Kasumi-1 (cell line): ENCODE measurements around the gene GOLGA6B.
"Not testable (repeated sequence)": the region's sequence is repeated elsewhere in the genome, so short reads cannot be mapped to it uniquely, and the experiment has no call there.

ENCODE experiments used
- DNase-seq, 2 experiments: peaks; one replicate each; lab custom pipeline; 2025; lab: John Stamatoyannopoulos, UW

The GOLGA6B gene, protein sequence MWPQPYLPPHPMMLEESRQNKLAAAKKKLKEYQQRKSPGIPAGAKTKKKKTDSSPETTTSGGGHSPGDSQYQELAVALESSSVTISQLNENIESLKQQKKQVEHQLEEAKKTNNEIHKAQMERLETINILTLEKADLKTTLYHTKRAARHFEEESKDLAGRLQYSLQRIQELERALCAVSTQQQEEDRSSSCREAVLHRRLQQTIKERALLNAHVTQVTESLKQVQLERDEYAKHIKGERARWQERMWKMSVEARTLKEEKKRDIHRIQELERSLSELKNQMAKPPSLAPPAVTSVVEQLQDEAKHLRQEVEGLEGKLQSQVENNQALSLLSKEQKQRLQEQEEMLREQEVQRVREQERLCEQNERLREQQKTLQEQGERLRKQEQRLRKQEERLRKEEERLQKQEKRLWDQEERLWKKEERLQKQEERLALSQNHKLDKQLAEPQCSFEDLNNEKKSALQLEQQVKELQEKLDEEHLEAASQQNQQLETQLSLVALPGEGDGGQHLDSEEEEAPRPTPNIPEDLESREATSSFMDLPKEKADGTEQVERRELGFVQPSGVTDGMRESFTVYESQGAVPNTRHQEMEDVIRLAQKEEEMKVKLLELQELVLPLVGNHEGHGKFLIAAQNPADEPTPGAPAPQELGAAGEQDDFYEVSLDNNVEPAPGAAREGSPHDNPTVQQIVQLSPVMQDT

DNA sequence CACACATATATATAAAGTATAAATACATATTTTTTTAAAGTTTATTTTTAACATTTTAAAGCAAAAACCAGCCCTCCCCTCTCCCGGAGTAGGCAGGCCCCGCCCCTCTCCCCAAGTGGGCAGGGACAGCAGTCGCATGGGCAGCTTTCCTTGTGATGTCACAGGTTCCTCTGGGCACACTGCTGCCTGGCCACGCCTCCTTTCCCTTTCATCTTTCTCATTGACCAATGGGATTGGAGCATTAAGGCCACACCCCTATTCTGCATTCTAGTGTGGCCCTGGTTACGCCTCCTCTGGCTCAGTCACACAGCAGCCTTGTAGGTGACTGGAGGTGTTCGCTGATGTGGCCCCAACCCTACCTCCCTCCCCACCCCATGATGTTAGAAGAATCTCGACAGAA, at the start of gene GOLGA6B:
Gene GOLGA6B, plus strand, starts transcription at position 301 of the 400 bp plus-strand sequence. Its CDS starts 41 bp downstream, at position 342.
- not testable (repeated sequence) for DNase-seq

DNA sequence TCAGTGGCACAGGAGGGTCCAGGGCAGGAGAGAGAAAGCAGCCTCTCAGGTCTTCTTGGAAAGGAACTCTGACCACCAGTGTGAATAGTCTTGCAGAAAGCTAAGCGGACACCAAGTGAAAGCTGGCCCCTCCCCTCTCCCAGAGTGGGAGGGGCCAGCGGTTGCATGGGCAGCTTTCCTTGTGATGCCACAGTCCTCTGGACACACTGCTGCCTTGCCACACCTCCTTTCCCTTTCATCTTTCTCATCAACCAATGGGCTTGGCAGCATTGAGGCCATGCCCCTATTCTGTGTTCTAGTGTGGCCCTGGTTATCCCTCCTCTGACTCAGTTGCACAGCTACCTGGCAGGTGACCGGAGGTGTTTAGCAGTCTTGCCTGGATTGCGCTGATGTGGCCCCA, 49.7 kb upstream of the GOLGA6B start:
- no peak for DNase-seq

GRCh38 chr15:72608084-72608483, 46.4 kb upstream of the GOLGA6B start:
- DNase-seq, result not testable (repeated sequence)

DNA sequence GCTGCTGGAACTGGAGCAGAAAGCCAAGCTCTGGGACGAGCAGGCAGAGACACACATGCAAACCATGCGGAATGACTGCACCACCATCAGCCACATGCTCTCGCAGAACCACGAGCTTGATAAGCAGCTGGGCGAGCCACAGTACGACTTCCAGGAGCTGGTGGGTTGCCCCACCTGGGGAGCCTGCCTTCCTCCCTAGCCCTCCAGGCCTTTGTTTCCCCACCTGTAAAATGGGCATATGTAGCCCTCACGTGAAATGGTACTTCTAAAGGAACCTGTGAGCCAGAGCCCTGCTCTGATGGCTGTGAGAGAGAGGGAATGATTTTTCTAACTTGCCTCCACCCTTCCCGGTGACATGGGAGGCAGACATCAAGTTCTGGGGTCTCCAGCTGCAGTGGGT, 44.6 kb upstream of the GOLGA6B start:
- DNase-seq, result no peak

DNA sequence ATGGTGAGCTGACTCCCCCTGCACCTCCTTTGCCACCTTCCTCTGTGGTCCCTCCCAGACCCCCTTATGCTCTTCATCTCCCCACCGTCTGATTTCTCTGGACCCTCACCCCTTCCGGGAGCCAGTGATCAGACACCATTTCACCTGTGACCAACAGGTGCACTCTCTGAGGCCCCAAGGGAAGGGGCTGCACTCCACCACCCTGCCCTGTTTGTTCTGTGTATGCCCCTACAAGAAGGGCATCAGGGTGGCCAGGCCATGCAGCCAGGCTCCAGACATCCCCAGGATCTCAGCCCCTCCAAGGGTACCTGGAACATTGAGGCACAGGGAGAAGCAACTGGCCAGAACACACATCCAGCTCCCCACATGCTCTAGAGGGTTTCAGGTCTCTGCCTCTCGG, 42.2 kb upstream of the GOLGA6B start:
- not testable (repeated sequence) for DNase-seq

GRCh38 chr15:72614810-72615532, 39.5 kb upstream of the GOLGA6B start:
- DNase-seq, result no peak

GRCh38 chr15:72615533-72616233, 38.8 kb upstream of the GOLGA6B start:
- not testable (repeated sequence) for DNase-seq

- DNase-seq, result no peak
These were observed 37.8 kb upstream of the GOLGA6B start for GRCh38 chr15:72616491-72617210.

DNA sequence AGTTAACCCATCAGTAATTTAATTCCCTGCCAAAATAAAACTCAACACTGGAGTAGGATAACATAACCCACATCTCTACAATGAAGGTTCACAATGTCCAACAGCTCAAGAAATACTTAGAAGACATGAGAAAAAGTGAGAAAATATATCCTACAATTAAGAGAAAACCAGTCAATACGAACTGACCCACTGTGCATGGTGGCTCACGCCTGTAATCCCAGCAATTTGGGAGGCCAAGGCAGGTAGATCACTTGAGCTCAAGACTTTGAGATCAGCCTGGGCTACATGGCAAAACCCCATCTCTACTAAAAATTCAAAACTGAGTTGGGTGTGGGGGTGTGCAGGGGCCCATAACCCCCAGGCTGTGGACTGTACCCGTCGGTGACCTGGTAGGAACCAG, 30.6 kb upstream of the GOLGA6B start:
- not testable (repeated sequence) for DNase-seq

GRCh38 chr15:72626153-72626552, 28.3 kb upstream of the GOLGA6B start:
- DNase-seq, result not testable (repeated sequence)

- DNase-seq, result not testable (repeated sequence)
These were observed 26.0 kb upstream of the GOLGA6B start for GRCh38 chr15:72628249-72629067.

DNA sequence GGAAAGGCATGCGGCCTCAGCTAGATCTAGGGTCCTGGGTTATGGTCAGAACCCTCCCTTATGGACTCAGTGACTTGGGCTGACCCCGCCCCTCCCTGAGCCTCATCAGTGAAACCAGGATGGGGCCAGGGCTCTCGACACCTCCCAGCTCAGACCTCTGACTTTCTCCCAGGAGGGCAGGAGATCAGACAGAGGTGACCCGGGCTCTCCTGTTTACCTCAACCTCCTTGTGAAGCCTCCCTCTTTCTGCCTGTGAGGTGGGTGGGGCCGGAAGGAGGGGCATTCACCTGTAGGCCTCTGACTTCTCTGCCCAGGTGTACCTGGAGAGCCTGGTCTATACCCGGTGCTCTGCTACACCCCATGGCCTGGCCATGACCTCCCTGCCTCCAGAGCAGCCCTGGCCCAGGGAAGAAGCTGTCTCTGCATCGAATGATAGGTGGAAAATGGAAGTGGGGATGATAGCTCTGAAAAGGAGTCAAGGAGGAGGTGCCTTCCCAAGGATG, 25.4 kb upstream of the GOLGA6B start:
- DNase-seq, result not testable (repeated sequence)

DNA sequence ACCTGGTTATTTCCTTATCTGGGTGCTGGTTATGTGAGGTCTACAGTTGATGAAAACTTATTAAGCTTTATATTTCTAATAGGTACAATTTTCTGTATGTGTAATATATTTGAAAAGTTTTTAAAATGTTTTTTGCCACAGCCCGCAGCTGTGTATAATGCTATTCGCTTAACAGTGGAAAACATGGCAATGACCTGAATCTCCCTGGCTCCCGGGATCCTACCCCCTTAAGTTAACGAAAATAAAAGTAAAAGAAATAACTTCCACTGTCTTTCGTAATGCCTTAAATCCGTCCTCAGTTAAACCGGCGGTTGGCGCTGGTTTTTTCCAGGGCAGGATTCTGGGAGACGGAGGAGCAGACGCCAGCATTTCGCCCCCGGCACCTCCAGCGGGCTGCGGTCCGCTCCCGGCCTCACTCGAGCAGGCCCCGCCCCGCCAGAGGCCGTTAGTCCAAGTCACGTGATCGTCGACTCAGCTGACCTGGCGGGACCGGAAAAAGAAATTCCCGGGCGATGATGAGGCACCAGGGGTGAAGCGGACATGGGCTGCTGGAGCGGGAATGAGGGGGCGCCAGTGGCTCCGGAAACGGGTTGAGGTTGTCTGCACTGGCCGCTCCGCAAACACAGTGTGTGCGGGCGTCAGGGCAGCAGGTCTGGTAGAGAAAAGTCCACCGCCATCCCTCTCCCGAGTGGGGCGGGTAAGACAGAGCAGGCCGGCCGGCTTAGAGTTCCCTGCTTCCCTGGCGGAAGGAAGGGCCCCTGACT, 17.8 kb upstream of the GOLGA6B start:
- not testable (repeated sequence) for DNase-seq

DNA sequence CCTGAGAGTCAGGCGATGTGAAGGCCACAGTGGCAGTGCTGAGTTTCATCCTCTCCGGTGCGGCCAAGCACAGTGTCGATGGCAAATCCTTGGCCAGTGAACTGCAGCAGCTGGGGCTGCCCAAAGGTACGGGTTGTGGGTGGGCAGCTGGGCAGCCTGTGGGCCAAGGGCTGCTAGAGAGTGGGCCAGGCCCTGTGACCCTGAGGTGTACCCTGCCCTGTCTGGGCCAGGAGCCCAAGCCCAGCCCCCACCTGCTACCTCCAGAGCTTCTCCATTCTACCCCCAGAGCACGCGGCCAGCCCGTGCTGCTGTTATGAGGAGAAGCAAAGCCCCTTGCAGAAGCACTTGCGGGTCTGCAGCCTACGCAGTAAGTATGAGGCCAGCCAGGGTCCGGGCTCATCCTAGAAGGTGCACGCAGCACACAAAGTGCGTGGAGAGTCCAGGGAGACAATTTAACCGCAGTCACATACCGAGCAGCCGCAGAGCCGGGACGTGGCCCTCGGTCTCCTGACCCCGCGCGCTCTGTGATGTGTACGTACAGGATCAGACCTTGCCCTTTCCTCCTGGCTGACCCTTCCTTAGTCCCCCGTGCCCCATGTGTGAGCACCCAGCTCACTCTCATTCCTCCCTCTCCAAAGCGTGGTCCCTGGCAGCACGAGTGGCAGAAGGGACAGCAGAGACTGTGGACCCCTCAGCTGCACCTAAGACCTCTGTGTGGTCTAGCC, 14.6 kb upstream of the GOLGA6B start:
- not testable (repeated sequence) for DNase-seq

GRCh38 chr15:72642271-72642670, 12.2 kb upstream of the GOLGA6B start:
- DNase-seq, result not testable (repeated sequence)

- not testable (repeated sequence) for DNase-seq
These were observed 5.8 kb upstream of the GOLGA6B start for GRCh38 chr15:72648631-72649253.

DNA sequence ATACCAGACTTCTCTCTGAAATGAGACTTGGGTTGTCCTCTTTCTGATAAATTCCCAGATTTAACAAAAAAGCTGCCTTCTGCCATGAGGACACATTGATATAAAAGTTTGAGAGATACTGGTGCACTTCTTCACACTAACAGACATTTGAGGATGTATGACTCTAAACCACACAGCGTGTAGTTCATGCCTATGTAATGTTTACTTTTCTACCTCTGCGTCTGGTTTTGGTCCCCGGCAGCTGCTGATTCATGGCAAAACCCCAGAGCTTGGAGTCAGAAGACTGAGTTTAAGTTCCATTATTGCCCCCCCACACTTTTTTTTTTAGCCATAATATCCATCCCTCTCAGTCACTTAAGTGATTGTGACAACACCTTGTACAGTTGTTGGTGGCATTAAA, 1.5 kb downstream of the GOLGA6B start:
- not testable (repeated sequence) for DNase-seq

- DNase-seq, result not testable (repeated sequence)
These were observed 6.6 kb downstream of the GOLGA6B start for GRCh38 chr15:72661081-72661480.
